Inferior parietal cortex (tissue), 1 donor: ENCODE results near the gene ZNF592.
"Not testable (repeated sequence)": the region's sequence is repeated elsewhere in the genome, so short reads cannot be mapped to it uniquely, and the experiment has no call there.

ENCODE experiments used
- DNase-seq: peaks from one replicate; pipeline ENCODE4 v3.0.0-alpha.2; 2016; ENCODE audit errors: extremely low spot score

The ZNF592 gene

DNA sequence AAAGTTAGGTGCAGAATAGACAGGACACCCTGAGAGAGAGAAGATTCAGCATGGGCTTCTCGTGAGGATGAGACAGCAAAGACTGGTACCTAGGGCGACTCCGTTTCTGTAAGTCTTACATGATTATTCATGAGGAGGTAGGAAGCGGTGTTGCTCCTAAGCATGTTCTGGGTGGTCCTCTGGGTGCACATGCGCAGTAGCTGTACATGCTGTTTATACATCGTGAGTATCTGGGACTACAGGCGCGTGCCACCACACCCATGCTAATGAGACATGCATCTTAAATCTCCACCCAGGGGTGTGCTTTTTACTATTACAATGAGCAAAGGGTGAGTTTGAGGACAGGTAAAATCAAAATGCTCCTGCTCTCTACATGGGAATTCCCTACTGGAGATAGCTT lies 81.0 kb downstream of the ZNF592 start:
- DNase-seq = no peak

DNA sequence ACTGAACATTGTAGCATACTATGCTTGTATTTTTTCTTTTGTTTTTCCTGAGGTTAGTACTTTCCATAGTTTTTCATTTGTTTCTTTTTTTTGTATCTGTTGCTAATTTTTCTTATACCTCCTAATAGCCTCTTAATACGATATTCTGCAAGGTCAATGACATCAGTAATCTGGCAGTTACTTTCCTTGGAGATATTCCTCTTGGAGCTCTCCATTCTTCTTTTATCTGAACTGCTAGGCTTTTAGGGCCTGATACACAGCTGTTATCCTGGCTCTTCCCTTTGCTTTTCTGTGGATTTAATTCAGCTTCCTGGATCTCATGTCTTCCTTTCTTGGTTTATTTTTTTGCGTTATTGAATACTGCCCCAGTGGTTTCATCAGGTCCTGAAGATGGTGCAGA lies 81.6 kb downstream of the ZNF592 start:
- no peak for DNase-seq

DNA sequence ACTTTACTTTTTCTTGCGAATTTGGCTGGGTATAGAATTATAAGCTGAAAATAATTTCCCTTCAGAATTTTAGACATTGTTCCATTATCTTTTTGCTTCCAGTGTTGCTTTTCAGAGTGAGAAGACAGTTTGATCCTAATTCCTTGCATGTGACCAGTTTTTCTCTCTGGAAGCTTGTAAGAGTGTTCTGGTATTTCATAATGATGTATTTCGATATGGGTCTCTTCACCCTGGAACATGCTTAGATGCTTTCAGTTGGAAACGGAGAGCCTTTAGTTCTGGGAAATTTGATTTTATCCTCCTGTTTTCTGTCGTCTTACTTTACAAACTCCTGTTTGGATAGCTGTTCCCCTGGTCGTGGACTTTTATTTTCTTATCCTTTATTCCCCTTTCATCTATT lies 82.6 kb downstream of the ZNF592 start:
- DNase-seq = no peak

DNA sequence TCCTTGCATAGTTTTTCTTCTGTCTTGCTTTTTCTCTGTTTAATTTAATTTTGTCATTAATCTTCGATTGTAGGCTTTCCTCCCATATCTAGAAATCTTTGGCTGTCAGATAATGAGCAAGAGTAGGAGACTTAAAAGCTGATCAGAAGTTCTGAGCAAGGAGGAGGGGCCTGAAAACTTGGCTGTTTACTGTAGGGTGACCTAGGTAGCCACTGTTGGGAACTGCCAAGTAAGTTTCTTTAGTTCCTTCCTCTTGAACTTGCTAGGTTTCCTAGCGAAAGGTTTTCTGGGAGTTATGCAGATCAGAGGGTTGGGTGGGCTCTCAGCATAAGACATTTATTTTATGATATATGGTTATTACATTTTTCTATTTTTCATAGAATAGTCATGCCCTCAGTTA lies 83.2 kb downstream of the ZNF592 start:
- no peak for DNase-seq

DNA sequence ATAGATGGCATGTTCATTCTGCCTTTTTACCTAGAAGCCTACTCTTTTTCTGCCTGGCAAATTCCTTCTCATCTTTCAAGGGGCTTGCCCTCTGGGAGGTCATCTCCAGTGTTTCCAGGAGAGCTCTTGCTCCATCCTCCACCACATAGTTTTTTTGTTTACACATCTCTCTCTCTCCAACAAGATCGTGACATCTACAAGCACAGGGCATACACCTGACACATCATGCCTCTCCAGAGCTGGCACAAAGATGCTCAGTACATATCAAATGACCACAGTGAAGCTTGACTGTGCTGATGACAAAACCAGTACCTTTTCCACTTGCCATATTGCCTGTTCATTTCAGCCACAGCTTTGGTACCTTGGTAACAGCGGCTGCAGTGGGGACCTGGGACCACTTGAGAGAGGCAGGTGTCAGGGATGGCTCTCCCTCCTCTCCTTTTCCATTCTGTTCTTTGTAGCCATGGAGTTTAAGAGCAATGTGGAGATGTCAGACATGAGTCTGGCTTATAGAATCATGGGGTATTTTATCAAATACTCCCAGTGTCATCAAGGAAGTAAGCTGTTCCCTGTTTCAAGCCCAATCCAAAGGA lies 84.2 kb downstream of the ZNF592 start:
- no peak for DNase-seq

DNA sequence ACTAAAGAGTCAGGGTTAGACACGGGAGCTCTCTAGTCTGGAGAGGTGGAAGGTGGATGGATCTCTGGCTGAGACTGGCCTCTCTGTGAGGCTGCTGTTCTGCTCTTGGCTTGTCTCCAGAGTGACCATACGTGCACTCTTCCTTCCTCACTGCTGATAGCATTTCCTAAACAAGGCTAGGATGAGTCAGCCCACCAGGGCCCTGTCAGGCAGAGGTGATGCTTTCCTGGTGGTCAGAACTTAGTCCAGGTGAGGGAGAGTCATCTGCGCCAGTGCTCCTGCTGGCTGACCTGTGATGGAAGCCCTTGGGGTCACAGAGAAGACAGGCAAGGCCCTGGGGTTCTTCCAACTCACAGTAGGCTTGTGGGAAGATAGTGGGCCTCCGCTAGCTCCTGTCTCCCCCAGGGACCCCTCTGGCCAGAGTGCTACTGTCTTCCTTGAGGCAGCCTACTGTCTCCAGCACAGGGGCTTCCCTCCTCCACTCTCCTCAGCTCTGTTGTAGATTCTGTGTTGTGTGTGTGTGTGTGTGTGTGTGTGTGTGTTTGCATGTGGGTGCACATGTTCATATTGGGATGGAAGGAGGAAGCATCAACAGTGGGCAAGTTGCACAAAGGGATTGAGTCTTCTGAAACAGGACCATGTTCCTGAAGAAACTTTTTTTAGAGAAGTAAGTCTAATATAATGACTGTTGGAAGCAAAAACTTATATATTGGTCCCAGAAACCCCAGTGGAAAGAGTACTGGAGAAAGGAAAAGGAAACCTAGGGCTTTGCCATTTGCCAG lies 85.2 kb downstream of the ZNF592 start:
- no peak for DNase-seq

DNA sequence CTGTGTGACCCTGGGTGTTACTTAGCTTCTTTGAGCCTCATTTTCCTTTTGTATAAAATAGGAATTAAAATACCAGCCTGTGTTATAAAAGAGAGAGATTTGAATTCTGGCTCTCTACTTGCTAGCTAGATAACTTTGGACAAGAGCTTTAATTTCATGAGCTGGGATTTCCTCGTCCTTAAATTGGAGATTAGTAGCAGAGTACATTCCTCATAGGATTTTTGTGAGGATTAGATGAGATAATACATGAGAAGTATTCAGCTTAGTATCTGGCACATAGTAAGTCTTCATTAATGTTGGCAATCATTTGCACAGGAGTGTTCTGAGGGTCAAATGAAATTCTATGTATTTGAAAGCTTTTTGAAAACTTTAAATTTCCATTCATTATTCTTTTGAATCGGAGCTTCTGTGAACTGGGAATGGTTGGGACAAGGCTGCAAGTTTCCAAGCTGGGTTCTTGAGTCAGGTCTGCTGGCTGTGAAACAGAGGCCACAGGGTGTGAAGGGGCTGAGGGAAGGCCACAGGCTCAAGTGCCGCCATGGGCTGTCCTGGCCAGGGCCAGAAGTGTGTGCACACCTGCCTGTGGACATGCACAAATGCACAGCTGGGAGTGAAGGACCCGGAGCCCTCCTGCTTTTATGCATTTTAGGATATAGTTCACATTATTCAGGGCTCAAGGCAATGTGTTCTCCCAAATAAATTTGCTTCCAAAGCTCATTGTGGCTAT lies 86.0 kb downstream of the ZNF592 start:
- no peak for DNase-seq

DNA sequence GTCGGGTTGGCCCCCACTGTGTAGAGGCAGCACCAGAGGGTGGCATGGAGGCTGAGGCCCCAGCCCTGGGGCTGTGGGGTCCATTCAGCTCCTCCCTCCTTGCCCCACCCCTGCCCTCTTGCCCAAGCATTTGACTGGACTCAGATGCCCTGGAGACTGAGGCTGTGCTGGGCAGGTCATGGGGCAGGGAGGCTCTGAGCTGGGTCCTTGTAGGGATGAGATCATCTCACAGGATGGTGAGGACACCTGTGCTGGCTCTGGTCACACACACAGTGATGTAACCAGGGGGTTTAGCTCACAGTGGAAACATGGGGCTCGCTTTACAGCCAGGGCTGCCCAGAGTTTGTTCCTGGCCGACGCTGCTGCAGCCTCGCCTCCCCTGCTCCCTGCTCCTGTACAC lies 86.6 kb downstream of the ZNF592 start:
- no peak for DNase-seq

DNA sequence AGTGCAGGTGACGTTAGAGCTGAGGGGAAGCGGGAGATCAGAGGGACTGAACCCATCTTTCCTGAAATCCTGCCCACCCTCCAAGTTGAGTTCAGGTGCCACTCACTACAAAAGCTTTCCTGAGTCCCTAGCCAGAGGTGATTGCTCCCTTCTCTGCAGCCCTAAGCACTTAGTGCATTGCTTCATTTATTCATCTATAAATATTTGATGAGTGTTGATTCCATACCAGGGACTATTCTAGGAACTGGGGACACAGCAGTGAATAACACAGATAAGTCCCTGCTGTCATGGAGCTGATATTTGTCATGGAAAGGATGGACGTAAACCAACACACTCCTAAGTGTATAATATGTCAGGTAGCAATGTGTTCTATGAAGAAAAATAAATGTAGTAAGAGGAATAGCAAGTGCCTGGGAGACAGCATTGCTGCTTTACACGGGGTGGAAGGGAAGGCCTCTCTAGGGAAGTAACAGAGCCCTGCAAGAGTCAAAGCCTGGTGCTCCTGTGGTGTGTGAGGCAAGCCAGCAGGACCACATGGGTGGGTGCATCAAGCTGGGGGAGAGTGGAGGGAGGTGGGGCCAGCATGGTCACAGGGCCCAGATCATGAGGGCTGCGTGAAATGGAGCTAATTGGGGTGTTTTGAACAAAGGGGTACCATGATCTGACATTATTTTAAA lies 87.4 kb downstream of the ZNF592 start:
- no peak for DNase-seq

DNA sequence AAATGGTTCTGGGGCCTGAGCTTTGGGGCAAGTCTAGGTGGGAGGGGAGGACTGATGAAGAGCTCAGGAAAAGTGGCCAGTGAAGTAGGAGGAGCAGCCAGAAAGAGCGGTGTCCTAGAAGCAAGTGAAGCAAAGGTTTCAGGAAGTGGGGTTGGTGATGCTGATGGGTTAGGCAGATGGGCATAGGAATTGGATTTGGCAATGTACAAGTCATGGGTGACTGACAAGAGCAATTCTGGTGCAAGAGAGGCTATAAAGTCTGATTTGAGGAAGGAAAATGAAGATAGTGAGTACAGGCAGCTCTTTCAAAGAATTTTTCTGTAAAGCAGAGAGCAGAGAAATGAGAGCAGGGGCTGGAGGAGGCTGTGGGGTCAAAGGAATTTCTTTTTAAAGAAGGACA lies 88.5 kb downstream of the ZNF592 start:
- no peak for DNase-seq

DNA sequence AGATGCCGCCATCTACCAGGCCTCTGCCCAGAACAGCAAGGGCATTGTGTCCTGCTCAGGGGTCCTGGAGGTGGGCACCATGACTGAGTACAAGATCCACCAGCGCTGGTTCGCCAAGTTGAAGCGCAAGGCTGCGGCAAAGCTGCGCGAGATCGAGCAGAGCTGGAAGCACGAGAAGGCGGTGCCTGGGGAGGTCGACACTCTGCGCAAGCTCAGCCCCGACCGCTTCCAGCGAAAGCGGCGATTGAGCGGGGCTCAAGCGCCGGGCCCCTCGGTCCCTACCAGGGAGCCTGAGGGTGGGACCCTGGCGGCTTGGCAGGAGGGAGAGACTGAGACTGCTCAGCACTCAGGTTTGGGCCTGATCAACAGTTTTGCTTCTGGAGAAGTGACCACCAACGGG lies 91.3 kb downstream of the ZNF592 start:
- DNase-seq = no peak

DNA sequence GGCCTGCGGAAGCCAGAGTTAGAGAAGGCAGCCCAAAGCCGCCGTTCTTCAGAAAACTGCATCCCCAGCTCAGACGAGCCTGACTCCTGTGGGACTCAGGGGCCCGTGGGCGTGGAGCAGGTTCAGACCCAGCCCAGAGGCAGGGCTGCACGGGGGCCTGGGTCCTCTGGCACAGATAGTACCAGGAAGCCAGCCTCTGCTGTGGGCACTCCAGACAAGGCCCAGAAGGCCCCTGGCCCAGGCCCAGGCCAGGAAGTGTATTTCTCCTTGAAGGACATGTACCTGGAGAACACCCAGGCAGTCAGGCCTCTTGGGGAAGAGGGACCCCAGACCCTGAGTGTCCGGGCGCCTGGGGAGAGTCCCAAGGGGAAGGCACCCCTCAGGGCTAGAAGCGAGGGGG lies 91.9 kb downstream of the ZNF592 start:
- DNase-seq = no peak

DNA sequence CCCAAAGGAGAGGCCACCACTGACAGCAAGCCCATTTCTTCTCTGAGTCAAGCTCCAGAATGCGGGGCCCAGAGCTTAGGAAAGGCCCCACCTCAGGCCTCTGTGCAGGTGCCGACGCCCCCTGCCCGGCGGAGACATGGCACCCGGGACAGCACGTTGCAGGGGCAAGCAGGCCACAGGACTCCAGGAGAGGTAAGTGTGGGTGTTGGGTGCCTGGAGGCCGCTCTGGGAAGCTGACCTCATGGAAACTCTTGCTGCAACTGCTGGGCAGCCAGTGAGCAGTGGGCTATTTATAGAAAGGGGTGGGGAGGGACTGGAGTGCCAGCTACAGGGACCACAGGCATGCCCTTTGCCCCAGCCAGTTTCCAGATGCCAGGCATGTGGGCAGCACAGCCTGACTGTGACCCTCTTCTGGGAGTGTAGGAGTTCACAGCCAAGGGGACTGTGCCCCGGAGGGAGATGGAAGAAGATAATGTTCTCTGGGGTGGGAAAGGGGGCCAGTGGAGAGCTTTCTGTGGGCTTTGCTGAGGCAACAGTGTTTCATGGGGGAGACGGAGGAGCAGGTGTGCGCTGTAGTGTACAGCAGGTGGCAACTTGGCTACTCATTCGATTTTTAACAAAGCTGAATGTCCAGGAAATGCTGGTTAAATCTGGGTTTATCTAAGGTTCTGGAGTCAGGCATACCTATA lies 92.5 kb downstream of the ZNF592 start:
- DNase-seq = no peak

DNA sequence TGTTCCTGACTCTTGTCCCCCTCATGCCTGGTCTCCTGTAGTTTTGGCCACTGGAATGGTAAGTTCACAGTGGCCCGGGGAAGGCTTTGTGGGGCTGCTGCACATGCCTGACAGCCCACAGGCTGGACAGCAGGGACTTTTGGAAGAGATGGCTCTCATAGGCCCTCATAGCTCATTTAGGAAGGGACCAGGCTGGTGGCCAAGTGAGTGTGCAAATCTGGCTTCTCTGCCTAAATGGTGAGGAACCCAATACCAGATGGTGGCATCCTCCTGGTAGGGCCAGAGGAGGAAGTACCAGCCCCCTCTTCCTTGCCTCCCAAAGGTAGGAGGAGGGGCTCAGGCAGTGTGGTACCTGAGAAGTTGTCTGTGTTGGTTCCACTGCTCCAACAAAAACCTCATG lies 94.4 kb downstream of the ZNF592 start:
- DNase-seq = no peak

DNA sequence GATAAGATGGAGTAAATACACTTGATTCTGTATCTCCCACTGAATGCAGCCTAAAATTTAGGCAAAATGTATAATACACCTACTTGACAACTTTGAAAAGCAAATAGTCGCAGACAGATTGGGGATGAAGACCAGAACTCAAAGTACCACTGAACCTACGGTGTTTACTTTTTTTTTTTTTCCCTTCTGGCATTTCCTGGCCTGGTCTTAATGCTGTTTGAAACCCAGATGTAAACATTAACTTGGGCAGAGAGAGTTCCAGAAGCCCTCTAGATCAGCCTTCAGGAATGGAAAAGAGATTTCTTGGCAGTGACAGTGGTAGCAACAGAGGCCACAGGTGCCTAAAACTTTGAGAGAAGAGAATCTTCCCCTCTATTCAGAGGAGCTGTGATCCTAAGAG lies 96.6 kb downstream of the ZNF592 start:
- DNase-seq = no peak

DNA sequence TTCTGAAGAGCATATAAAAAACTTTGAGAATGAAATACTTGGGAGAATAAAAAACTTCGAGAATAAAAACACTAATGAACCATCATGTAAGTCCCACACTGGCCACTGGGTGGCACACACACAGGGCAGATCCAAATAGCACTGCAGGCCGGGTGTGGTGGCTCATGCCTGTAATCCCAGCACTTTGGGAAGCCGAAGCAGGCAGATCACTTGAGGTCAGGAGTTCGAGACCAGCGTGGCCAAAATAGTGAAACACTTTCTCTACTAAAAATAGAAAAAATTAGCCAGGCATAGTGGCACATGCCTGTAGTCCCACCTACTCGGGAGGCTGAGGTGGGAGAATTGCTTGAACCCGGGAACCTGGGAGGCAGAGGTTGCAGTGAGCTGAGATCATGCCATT lies 97.2 kb downstream of the ZNF592 start:
- DNase-seq = not testable (repeated sequence)

DNA sequence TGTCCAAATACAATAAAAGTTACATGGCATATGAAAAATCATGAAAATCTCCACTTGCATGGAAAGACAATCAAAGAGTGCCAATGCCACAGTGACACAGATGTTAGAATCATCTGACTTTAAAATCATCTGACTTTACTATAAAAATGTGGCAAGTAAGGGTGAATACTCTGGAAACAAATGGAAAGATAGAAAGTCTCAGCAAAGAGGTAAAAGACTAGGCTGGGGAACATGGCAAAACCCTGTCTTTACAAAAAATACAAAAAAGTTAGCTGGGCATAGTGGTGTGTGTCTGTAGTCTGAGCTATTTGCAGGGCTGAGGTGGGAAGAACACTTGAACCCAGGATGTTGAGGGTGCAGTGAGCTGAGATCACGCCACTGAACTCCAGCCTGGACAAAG lies 97.9 kb downstream of the ZNF592 start:
- no peak for DNase-seq

DNA sequence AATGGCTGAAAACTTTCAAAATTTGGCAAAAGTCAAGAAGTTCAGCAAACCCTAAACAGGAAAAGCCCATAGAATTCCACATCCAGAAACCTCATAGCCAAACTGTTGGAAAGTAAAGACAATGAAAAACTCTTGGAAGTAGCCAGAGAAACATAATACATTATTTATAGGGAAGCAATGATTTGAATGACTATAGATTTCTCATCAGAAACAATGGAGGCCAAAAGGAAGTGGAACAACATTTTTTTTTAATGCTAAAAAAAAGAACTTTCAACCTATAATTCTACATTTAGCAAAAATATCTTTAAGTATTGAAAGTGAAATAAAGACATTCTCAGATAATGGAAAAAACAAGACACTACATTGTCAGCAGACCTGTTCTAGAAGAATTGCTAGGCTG lies 99.0 kb downstream of the ZNF592 start:
- no peak for DNase-seq

DNA sequence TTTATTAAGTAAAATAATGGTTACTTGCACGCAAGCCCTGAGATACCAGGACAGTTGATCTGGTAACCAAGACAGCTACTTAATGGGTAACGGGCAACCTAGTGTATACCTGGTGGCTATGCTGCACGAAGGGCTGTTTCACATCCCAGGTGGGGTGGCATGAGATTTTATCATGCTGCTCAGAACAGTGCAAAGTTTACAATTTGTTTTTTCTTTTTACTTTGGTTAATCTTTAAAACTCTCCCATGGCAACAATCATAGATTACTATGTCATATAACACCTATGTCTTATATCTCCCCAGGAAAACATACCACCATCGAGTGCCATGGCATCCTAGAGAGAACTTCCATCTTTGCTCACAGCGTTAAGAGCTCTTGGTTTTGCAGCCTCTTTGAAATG lies 103.8 kb downstream of the ZNF592 start:
- DNase-seq = no peak

DNA sequence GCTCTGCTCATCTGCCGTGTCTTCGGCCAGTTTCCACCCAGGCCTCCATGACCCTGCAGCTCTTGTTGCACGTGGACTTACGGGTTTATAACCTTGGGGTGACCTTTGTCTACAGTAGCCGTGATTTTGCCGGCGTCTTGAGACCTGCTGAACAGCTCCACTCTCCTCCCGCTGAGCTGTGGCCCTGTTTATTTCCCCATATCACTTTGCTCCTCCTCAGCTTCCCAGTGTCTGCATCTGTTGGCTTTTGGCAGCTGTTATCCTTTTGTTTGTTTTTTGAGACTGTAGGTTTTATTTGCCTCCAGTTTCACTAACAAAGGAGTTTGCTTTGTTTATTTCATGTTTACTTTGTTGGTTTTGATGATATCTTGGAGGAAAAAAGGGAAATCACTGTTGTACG lies 106.7 kb downstream of the ZNF592 start:
- no peak for DNase-seq

DNA sequence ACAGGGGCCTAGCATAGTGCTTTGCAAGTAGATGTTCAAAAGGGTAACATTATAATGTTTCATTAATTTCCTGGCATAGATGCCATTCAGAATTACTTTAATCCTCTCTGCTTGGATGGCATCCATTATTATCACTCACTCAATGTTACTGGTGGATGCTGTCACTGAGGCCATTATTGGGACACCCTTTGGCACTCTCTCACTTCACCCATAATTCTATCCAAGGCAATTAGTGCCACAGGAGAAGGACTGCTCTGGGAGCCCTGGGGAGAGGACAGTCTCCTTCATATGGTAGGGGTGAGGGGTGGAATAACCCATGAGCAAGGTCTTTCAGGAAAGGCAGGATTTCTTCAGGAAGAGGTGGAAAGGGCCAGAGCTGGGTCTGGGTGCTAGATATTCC lies 107.4 kb downstream of the ZNF592 start:
- DNase-seq = no peak
